Measurements from ENCODE around the gene TMEM212. TPM values are rescaled to one million over a fixed set of nuclear protein-coding genes. Genes with fewer than 3 reads are reported as not detected.

Gene TMEM212
- total RNA-seq, 6 donors from 2014 or later = 0.11 to 20.8 (median 3.7) TPM

DNA sequence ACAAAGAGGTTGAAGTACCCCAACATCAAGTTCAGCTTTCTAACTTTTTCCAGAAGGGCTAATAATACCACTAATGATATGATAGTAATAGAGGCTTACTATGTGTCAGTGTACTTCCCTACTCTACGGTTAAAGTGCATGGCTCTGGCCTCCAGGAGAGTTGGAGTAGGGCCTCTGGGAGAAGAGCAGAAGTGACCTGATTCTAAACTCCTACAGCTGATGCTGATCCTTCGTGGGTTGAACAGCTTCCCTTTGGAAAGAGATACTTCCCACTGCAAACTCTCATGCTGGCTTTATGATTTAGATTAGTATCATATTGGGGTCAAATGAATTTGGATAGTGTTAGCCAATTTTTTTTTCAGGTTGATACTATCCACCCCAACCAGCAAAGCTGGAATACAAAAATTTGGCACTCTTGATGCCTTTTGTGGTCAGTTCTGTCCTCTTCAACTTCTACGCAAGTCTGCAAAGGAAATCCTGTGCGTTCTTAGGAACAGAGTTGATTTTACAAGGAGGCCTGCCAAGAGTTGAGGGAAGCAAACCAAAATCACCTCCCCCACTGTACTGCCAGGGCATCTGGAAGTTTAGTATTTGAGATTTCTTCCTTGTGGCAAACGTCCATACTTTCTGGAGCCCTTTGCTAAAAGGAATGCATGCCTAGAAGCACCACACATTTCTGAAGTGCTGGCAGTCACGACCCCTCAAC is 17.8 kb downstream of the TMEM212 start:
- WGBS, 2 donors = 19 to 22% methylated on average over 6 of the region's 6 CpGs
- Histone ChIP-seq H3K4me3 (no peak overlapping the region), H3K4me1 (peaks cover 8 to 22% (median 16%) of the 10 kb centered on the region in 4 donors), H3K36me3 (no peaks in the 10 kb centered on the region), H3K27ac (peak overlapping the region; percentile 6 to 67 (median 32)), H3K9me3 (no peaks in the 10 kb centered on the region), H3K27me3 (no peaks in the 10 kb centered on the region)
- TF ChIP-seq POLR2AphosphoS5 (IDR thresholded peaks at IDR 0.05) (peak in 1 of 2 donors; percentile 47), POLR2A (IDR thresholded peaks at IDR 0.05) (no peak), CTCF (IDR thresholded peaks at IDR 0.05) (no peak), EP300 (IDR thresholded peaks at IDR 0.05) (peak in 1 of 4 donors; percentile 21)
- ATAC-seq (ENCODE audit: low FRiP score in 2 of 2) (peak; percentile 47 to 55), DNase-seq (no peak)

- Histone ChIP-seq H3K4me1 (peaks cover 8 to 22% (median 16%) of the 10 kb centered on the region in 4 donors), H3K4me3 (no peak overlapping the region), H3K27me3 (no peaks in the 10 kb centered on the region), H3K36me3 (no peaks in the 10 kb centered on the region), H3K9me3 (no peaks in the 10 kb centered on the region), H3K27ac (no peak overlapping the region)
- no peak for ATAC-seq (ENCODE audit: low FRiP score in 2 of 2)
- TF ChIP-seq CTCF (IDR thresholded peaks at IDR 0.05) = no peak
- TF ChIP-seq POLR2AphosphoS5 (IDR thresholded peaks at IDR 0.05) = no peak
- no peak for TF ChIP-seq POLR2A (IDR thresholded peaks at IDR 0.05)
- TF ChIP-seq EP300 (IDR thresholded peaks at IDR 0.05) = no peak
- no peak for DNase-seq
- WGBS, 2 donors = 87 to 90% methylated on average over 2 of the region's 2 CpGs
Observed at GRCh38 chr3:171862392-171862791, 19.2 kb downstream of the TMEM212 start.

DNA sequence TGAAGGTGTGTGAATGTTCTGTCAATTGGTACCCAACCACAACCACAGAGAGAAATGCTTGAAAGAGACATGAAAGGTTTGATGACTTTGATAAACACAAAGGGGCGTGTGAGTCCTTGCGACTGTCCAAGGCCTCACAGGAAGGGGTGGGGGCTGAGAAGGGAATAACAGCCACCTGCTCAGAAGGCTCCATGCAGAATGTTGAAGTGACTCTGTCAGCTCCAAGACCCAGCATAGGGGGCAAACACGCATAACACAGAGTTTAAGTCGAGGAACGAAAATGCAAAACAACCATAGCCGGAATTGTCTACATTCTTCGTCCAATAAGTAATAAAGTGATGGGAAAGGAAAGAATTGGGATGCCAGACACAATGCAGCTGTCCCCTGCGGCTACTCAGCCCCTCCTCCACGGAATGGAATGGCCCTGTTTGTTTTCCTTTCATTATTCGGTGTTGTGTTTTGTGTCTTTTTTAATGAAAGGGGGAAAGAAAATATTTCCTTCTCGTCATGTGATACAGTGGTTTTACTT is 19.9 kb downstream of the TMEM212 start:
- Histone ChIP-seq H3K4me1 (peaks cover 8 to 22% (median 16%) of the 10 kb centered on the region in 4 donors), H3K9me3 (no peaks in the 10 kb centered on the region), H3K27ac (no peak overlapping the region), H3K36me3 (no peaks in the 10 kb centered on the region), H3K4me3 (no peak overlapping the region), H3K27me3 (no peaks in the 10 kb centered on the region)
- ATAC-seq (ENCODE audit: low FRiP score in 2 of 2) = no peak
- no peak for DNase-seq
- 51 to 65% methylated on average over 11 of the region's 11 CpGs for WGBS, 2 donors
- TF ChIP-seq POLR2A (IDR thresholded peaks at IDR 0.05) (no peak), POLR2AphosphoS5 (IDR thresholded peaks at IDR 0.05) (peak in 1 of 2 donors; percentile 23)

DNA sequence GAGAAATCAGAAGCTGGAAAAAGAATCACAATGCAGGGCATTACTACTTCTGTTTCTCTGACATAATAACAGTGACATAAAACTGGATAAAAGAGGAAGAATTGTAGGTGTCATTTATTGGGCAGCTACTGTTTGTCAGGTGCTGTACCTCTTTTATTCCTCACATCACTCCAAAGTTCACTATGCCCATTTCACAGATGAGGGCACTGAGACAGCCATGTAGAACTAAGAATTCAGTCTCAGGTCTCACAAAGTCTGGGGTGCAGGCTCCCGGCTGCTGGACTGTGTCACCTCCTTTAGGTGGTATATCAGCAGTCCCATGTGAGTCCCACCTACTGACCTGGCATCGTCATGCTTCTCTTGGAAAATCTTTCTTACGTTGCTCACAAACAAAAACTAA is 20.8 kb downstream of the TMEM212 start:
- DNase-seq (no peak), ATAC-seq (ENCODE audit: low FRiP score in 2 of 2) (no peak)
- no peak for TF ChIP-seq POLR2AphosphoS5 (IDR thresholded peaks at IDR 0.05)
- TF ChIP-seq POLR2A (IDR thresholded peaks at IDR 0.05) = no peak
- TF ChIP-seq EP300 (IDR thresholded peaks at IDR 0.05) = no peak
- TF ChIP-seq CTCF (IDR thresholded peaks at IDR 0.05) = no peak
- H3K27ac ChIP-seq = no peak overlapping the region
- no peak overlapping the region for H3K4me3 ChIP-seq
- no peaks in the 10 kb centered on the region for H3K27me3 ChIP-seq
- 91 to 95% methylated on average over 3 of the region's 3 CpGs for WGBS, 2 donors
- H3K4me1 ChIP-seq = peaks cover 8 to 22% (median 16%) of the 10 kb centered on the region in 4 donors
- H3K9me3 ChIP-seq = no peaks in the 10 kb centered on the region
- no peaks in the 10 kb centered on the region for H3K36me3 ChIP-seq

GRCh38 chr3:171865191-171865865 is 22.2 kb downstream of the TMEM212 start:
- ATAC-seq (ENCODE audit: low FRiP score in 2 of 2) (no peak), DNase-seq (no peak)
- WGBS, 2 donors = 72 to 77% methylated on average over 5 of the region's 5 CpGs
- Histone ChIP-seq H3K27ac (no peak overlapping the region), H3K9me3 (no peaks in the 10 kb centered on the region), H3K4me3 (no peak overlapping the region), H3K36me3 (no peaks in the 10 kb centered on the region), H3K27me3 (no peaks in the 10 kb centered on the region), H3K4me1 (peaks cover 8 to 22% (median 16%) of the 10 kb centered on the region in 4 donors)
- no peak for TF ChIP-seq EP300 (IDR thresholded peaks at IDR 0.05)
- no peak for TF ChIP-seq POLR2A (IDR thresholded peaks at IDR 0.05)
- TF ChIP-seq CTCF (IDR thresholded peaks at IDR 0.05) = no peak
- no peak for TF ChIP-seq POLR2AphosphoS5 (IDR thresholded peaks at IDR 0.05)
